HG03025 (cell line): Measurements from ENCODE around the gene ZNF471.

Source experiments
- ATAC-seq: cut with Tn5 transposase; IDR thresholded peaks from one replicate; pipeline ENCODE4 v1.9.1; 2021; ENCODE audit warnings: mild to moderate bottlenecking, moderate library complexity; ENCODE audit not compliant: unreplicated experiment, low FRiP score

The ZNF471 gene

DNA sequence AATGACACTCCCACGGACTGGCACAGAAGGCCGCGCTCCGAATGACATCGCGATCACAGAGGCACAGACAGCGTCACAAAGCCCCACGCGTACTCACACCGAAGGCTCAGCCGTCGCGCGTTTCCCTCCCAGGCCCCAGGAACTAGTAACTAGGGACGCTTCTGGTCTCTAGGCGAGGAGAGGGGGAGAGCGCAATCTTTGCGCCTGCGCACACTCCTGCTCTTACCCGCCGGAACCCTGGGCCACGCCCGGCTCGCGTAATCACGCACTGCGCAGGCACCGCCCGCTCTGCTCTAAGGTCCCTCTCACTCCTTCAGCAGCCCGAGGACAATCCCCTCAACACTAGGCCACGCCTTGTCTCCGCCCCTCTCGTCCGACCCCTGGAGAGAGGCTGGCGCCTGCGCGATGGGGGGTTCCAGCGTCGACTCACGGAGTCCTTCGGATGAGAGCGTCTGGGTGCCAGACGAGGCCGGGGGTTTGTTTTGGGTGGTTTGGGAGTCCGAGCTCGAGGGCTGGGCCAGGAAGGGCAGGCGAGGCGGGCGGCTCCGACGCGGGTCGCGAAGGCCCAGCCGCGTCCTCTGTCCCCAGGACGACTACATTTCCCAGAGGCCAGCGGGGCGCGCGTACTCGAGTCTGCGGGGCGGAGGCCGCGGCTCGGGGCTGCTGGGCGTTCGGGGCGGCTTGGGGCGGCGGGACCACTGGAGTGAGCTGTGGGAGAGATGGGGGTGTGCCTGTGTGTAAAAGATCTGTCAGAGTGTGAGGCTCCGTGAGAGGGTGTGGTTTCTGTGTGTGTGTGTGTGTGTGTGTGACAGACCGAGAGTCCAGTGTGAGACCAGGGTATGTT, at the start of gene ZNF471:
Gene ZNF471 (plus strand): TSS at position 410 of the 844 bp plus-strand sequence. CDS start 3,717 bp downstream, outside the sequence.
- ATAC-seq: no peak

DNA sequence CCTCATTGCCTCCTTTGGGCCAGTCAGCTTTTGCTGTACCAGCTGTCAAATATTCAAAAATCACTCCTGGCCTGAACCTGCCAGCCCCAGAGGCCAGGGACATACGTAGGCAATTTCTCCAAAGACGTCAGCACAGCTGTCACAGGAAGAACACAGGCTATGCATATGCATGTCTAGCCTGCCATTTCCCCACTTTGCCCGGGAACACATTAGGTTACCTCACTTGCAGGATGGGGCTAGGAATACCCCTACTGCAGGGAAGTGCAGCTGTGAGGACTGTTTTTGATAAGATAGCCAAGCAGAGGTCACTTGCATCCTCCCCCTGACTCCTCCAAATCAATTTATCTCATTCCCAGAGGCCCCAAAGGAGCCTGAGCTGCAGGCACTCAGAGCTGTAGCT, 33.3 kb upstream of the ZNF471 start:
- no peak for ATAC-seq

DNA sequence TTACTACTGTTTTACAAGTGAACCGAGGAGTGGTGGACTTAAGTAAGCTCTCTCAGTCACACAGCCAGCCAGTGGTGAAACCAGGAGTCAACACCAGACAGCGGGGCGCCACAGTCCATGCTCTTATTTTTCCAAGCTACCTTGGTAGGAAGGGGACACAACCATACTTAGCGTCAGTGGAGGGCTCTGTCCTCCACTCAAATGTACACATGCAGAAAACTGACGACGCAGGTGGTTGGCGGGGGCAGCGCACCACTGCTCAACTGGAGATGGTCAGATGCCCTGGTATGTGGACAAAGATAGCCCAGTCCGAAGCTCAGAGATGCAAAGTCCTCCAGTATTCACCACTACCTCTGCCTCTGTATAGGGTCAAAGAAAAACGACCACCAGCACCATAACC, 31.6 kb upstream of the ZNF471 start:
- ATAC-seq: no peak

DNA sequence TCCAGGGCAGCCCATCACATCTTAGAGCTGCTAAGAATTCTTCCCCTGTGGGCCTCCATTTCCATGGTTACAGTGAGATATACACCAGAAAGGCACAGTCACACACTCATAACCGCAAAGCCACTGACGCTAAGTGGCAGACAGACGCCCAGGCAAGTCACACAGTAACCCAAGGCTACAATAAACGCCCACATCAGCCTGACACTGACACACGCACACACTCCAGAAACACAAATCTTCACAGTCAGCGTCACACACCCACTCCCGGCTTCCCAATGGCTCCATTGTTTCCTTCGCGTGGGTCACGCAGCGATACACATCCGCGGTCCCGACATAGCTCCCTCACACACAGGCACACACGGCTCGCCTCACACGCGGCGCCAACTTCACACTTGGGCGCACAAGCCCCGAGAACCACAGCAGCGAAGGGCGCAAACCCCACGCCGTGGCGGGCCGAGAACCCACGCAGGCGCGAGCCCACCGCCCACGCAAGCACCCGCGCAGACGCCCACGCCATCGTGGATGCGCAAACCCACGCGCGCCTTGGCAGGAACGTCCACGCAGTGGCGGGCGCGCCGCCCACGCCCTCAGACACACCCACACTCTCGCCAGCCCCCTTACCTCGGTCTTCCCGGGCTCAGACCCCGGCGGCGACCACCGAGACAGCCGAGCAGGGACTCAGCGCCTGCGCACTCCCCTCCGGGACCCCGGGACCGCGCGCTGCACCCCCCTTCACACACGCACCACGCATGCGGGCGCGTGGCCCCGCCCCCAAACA, 30.8 kb upstream of the ZNF471 start, which contains the start of gene ZNF667:
Gene ZNF667 (minus strand): TSS at position 695 of the 778 bp plus-strand sequence. CDS start 14,975 bp downstream, outside the sequence.
- ATAC-seq: no peak

DNA sequence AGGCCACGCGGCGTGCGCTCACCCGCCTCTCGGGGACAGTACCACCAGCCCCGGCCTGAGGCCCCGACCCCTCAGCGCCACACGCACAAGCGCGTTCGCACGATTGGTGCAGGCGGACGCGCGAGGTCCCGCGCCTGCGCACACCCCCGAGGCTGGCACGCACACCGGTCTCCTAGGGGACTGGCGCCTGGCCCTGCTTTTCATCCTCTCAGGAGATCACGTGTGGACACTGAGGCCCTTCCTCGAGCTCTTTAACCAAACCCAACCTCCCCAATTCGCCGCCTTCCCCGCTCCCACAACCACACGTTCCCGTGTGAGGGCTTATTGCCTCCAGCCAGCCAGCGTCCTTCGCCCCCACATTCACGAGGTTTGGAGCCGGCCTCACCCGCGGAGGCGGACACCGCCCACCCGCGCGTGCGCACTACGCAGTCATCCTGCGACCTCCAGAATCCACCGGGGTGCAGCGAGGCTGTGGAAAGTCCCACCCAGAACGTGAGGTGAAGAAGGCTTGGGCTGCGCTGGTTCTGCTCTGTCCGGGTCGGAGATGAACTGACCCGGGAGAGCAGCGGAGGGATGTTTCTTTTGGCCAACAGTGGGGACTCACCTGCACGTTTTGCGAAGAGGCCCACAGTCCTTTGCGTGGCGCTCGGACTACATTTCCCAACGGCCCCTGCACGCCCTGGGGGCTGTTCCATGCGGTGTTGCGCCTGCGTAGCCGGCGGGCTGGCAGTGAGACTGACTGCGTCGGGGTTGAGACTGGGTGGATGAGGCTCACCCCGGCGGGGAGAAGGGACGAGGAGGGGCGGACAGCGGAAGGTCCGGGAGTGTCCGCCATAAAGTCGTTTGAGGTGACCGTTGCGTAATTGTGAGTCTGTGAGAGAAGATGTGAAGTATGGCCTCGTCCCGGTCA, 30.0 kb upstream of the ZNF471 start:
- no peak for ATAC-seq

DNA sequence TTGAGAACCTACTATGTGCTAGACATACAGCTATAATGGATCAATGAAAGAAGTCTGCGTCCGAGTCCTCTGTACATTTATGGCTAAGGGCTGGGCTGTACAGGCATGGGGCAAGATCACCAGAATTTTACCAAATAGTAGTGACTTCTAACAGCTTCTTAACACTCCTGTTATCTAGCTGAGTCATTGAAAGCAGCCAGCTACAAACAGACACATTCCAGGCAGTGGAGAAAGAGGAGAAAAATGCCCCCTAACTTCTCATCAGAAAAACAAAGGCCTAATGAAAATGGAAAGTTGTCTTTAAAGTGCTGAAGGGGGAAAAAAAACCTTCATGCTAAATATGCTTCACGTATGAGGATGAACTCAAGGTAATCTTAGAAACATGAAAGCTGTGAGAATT, 16.3 kb upstream of the ZNF471 start:
- no peak for ATAC-seq

DNA sequence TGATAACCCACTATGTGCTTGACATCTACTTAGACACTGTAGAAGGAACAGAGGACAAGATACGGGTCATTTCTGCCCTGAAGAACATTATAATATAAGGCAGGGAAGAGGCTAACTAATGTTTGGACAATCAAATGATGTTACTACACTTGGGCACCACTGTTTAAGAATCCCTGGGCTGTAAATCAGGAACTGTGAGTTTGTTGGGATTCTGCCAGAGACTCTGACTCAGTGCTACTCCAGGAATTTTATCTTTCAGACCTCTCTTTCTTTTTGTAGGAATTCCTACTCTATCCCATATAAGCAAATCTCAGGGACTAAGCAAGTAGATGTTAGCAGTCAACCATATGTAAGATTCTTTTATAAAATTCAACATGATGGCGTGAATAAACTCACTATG, 3.1 kb upstream of the ZNF471 start:
- ATAC-seq: no peak

DNA sequence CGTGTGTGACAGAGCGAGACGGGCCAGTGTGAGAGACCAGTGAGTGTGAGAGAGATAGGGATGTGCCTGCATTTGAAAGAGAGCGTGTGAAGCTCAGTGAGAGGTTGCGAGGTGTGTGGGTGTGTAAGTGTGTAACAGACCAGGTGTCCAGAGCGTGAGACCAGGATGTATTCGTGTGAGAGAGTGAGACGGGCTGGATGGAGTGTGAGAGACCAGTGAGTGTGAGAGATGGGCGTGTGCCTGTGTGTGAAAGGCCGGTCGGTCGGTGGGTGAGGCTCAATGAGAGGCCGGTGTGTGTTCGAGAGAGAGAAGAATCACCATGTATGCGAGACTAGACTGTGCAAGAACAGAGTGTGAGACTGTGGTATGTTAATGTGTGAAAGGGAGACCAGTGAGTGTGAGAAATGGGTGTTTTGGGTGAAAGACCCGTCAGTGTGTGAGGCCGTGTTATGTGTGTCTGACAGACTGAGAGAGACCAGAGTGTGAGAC, 679 bp downstream of the ZNF471 start:
- ATAC-seq: no peak

DNA sequence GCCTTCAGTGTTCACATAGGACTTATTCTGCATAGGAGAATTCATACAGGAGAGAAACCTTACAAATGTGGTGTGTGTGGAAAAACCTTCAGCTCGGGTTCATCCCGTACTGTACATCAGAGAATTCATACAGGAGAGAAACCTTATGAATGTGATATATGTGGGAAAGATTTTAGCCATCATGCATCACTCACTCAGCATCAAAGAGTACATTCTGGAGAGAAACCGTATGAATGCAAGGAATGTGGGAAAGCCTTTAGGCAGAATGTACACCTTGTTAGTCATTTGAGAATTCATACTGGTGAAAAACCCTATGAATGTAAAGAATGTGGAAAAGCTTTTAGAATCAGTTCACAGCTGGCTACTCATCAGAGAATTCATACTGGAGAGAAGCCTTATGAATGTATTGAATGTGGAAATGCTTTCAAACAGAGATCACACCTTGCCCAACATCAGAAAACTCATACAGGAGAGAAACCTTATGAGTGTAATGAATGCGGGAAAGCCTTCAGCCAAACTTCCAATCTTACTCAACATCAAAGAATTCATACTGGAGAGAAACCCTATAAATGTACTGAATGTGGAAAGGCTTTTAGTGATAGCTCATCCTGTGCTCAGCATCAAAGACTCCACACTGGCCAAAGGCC, 17.7 kb downstream of the ZNF471 start:
- no peak for ATAC-seq

DNA sequence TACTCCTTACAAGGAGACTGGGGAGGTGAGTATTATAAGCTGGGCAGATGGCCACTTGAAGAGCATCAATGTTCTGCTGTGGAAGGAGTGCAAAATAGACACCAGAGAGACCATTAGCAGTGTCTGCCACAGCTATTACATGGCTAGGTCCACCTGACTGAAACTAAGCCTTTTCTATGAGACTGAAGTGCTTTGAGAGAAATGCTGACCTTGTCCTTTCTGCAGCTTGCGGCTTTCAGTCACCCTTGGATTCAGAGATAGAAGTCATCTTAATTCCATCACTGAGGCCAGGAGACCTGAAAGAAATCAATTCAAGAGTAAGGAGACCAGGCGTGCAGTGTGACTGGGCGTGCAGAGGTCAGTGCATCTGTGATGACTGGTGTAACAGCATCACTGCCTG, 29.8 kb downstream of the ZNF471 start:
- no peak for ATAC-seq

DNA sequence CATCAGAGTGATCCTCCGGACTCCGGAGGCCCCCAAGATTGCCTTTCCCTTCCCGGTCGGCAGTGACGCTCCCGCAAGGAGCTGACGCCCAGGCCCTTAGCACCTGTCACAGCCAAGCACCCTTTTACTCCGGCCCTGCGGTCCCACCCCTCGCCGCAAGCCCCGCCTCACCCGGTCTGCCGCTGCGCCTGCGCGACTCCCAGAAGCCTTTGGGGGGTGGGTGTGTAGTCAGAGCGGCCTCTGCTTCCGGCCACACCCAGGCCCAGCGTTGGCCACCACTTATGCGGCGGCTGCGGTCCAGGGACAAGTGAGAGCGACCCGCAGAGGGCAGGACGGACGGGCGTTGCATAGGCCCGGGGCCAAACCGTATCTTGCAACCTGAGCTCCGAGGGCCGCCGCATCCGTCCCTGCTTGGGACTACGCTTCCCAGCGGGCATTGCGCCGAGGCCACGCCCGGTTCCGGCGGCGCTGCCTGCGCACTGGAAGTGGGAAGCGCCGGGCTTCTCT, 30.7 kb downstream of the ZNF471 start:
- ATAC-seq: peak; percentile 72

DNA sequence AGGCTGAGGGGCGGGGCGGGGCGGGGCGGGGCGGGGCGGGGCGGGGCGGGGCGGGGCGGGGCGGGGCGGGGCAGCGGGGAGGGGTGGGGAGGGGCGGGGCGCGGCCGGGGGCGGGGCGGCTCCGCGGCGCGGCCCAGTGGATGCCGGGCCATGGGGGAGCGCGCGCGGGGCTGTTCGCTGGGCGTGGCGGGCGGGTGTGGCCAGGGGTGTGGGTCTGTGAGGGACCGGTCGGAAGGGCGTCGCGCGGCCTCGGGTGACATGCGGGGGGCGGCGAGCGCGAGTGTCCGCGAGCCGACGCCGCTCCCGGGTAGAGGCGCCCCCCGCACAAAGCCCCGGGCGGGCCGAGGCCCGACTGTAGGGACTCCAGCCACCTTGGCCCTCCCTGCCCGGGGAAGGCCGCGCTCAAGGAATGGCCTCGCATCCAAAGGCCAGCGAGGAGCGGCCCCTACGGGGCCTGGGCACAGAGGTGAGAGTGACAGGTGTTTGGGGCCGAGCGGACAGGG, 31.2 kb downstream of the ZNF471 start, which contains the start of gene ZFP28:
Gene ZFP28 (plus strand): TSS at position 188 of the 503 bp plus-strand sequence. CDS start 71 bp downstream, at position 259.
- ATAC-seq: peak; percentile 28

DNA sequence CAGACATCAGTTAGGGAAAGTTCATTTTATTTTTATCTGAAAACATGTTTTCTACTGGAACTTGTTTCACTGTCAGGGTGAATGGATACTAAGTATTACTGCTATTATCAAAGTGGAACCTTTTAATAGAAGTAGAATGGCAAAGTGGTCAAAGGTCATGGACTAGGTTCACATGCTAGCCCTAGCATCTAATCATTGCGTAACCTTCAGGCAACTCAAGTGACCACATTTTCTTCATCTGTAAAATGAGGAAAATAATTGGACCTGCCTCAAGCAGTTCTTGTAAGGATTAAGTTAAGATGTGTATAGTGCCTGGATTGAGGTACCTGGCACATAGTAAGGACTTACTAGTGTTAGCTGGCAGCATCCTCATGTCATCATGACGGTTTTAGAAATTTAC, 36.1 kb downstream of the ZNF471 start:
- no peak for ATAC-seq

DNA sequence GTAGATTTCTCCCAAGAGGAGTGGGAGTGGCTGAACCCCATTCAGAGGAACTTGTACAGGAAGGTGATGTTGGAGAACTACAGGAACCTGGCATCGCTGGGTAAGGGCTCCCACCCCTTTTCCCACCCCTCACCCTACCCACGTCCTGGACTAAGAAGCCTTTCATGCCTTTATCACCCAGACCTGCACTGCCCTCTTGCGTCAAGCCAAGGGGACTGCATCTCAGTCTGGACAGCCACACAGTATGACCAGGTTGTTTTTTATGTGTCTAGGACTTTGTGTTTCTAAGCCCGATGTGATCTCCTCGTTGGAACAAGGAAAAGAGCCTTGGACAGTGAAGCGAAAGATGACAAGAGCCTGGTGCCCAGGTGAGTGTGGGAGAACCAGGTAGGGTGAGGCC, 39.9 kb downstream of the ZNF471 start:
- ATAC-seq: no peak

DNA sequence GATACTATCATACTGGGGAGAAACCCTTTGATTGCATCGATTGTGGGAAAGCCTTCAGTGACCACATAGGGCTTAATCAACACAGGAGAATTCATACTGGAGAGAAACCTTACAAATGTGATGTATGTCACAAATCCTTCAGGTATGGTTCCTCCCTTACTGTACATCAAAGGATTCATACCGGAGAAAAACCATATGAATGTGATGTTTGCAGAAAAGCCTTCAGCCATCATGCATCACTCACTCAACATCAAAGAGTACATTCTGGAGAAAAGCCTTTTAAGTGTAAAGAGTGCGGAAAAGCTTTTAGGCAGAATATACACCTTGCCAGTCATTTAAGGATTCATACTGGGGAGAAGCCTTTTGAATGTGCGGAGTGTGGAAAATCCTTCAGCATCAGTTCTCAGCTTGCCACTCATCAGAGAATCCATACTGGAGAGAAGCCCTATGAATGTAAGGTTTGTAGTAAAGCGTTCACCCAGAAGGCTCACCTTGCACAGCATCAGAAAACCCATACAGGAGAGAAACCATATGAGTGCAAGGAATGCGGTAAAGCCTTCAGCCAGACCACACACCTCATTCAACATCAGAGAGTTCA, 46.7 kb downstream of the ZNF471 start:
- ATAC-seq: no peak

DNA sequence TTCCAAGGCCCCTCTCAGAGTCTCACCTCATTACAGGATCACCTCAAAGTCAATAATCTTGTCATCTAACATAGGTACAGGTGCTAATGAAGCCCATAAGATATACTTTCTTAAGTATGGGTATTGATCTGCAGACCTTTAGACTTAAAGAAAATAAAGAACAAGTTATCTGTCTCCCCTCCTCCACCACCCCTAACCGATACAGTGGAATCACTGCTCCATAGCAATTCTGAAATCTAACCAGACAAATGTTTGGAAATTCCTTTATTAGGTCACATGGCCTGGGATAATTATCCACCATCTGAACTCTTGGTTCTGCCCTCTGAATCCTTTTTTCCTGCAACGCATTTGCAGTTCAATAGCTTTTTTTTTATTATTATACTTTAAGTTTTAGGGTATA, 55.1 kb downstream of the ZNF471 start:
- no peak for ATAC-seq

DNA sequence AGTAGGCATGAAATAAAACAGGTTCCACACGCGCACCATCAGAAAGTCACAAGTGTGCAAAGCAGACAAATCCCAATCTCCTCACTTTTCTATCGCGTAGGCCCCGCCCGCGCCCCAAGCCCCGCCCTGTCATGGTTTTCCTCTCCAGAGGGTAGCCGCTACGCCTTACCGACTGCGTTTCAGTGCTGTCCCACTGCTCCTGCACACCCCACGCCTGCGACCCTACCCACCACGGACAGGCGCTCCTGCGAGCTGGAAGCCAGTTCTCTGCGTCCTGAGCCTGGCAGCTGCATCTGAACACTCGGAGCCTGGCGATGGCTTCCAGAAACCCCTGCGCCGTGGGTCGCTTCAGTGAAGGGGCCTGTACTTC, 59.2 kb downstream of the ZNF471 start:
- peak; percentile 21 for ATAC-seq

DNA sequence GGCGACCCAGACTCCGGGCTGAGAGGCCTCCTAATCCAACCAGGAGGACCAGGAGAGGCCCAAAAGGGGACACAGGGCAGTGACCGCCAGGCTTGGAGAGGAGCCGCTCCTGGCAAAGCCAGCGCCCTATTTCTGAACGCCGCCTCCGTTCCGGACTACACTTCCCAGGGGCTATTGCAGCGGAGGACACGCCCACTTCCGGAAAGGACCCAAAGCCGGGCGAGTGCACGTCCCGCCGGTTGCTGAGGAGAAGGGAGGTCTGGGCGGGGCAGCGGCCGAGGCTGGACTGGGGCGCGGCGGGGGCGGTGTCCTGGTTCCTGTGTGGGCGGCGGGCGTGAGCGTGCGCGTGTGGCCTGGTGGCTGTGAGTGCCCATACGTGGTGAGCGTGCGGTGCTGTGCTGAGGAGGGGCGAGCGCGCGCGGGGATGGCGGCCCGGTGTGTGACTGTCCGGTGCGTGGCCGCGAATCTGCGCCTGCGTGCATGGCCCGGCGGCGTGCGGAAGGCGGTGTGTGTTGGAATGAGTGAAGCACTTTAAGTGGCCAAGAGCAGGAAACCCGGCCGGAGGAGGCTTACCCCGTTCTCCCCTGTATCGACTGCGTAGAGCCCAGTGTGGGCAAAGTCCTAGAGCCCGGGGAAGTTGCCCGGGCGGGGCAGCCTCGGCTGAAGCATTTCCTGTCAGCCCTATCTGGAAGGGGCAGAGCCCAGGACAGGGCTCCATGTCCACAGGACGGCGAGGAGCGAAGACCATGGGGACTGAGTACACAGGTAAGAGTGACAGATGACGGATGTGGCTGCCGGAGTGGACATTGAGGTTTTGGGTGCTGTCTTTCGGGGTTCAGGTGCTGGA, 59.8 kb downstream of the ZNF471 start, which contains the start of gene ZNF470:
Gene ZNF470 (plus strand): TSS at position 195 of the 847 bp plus-strand sequence. CDS start 2,844 bp downstream, outside the sequence.
- ATAC-seq: peak; percentile 94
